ENCODE data around the gene PRPF8.

DNA sequence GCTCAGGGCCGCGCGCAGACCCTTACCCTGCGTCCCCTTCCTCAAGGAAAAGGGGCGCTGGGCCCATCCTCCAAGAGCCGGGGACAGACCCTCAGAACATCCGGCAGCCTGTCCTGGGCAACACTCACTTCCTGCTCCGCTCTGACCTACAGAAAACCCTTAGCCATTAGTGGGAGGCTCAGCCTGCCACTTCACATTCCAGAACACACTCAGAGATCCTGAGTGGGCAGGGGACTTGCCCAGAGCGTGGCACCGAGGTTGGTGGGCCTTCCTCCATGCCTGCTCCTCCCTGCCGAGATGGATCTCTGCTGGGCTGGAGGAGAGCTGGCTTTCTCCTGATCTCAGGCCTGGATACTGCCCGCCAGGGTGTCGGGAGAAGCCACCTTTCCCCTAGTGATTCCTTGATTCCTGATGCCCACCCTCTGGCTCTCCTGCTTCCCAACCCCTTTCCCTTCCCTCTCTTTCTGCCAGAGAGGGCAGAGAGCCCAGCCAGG lies 40.6 kb downstream of the PRPF8 start:
- TF ChIP-seq, protein P1, sequence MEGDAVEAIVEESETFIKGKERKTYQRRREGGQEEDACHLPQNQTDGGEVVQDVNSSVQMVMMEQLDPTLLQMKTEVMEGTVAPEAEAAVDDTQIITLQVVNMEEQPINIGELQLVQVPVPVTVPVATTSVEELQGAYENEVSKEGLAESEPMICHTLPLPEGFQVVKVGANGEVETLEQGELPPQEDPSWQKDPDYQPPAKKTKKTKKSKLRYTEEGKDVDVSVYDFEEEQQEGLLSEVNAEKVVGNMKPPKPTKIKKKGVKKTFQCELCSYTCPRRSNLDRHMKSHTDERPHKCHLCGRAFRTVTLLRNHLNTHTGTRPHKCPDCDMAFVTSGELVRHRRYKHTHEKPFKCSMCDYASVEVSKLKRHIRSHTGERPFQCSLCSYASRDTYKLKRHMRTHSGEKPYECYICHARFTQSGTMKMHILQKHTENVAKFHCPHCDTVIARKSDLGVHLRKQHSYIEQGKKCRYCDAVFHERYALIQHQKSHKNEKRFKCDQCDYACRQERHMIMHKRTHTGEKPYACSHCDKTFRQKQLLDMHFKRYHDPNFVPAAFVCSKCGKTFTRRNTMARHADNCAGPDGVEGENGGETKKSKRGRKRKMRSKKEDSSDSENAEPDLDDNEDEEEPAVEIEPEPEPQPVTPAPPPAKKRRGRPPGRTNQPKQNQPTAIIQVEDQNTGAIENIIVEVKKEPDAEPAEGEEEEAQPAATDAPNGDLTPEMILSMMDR (IDR thresholded peaks at IDR 0.05): no peak
- TF ChIP-seq POLR2A (IDR thresholded peaks at IDR 0.05): no peak
